ENCODE data around the gene HLX.

- no peak for TF ChIP-seq CTCF (IDR thresholded peaks at IDR 0.05; ENCODE audit: insufficient read depth, low read length, poor library complexity, severe bottlenecking)
- no peak for TF ChIP-seq EZH2phosphoT487 (conservative IDR thresholded peaks at IDR 0.05; ENCODE audit: low read length)
These were observed 5.1 kb downstream of the HLX start for GRCh38 chr1:220884109-220884980.

All from SU-DHL-6 (cell line).